ENCODE results near the gene ZNF578. TPM values are rescaled to one million over a fixed set of nuclear protein-coding genes. Genes with fewer than 3 reads are reported as not detected.
A peak's percentile ranks its signal among the peaks of the same experiment; 100 is the strongest.

The ZNF578 gene
- total and polyA plus RNA-seq, 2 of the 8 experiments (the other 6 are each of a cell fraction or from before 2014, with no cell fraction given) = 1.6 to 4.2 TPM

DNA sequence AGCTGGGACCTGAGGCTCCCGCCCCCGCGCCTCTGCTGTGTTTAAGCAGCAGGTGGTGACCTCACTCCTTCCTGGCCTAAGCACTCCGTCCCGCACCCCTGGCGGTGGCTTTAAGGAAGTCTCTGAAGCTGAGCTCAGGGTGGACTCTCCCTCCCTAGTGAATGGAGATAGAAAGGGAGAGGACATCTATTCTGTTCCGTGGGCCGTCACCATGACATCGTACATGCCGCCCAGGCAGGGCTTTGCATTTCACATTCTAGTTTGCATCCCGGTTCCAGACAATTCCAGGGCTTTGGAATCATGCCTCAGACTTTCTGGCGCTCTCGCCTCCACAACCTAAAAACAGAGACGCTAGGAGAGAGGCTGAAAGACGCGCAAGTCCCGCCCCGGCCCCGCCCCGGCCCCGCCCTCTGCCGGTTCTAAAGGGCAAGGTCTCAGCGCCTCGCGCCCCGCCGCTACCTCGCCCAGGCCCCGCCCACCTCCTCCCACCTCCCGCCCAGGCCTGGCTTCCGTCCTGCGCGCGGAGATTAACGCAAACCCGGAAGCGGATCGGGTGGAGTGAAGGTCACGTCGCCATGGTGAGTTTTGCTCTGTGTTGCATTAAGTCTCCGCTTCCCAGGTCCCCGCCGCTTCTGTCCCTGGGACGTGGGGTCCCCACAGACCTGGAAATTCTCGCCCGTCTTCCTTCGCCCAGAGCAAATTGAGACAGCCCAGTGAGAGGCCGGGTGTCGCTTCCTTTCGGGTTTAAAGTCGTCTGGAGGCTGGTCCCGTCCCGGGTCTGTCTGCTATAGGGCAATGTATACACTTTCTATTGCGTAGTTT lies 74.0 kb downstream of the ZNF578 start, which contains the start of gene ZNF808 (continued):
- TF ChIP-seq RAD21 (IDR thresholded peaks at IDR 0.05 in 1 of 2, conservative IDR thresholded peaks at IDR 0.05 in 1 of 2; ENCODE audit: low read depth in 2 of 2, low read length in 2 of 2) (peak; percentile 37 to 53; a peak in 3 of 4 replicates), POLR2A (IDR thresholded peaks at IDR 0.05; ENCODE audit: control extremely low read depth in 1 of 2, low read depth in 2 of 2, low read length in 2 of 2) (peak; percentile 26 to 40; a peak in 2 of 3 replicates), RBBP5 (IDR thresholded peaks at IDR 0.05; ENCODE audit: borderline replicate concordance, low read depth, low read length) (no peak; the same call in 1 of the 2 replicates), TBP (IDR thresholded peaks at IDR 0.05; ENCODE audit: low read depth, low read length) (no peak), GTF2F1 (IDR thresholded peaks at IDR 0.05; ENCODE audit: borderline replicate concordance, low read depth, low read length) (no peak), EZH2 (IDR thresholded peaks at IDR 0.05; ENCODE audit: low read depth, low read length, severe bottlenecking) (no peak), FOSL1 (IDR thresholded peaks at IDR 0.05; ENCODE audit: insufficient read depth, low read depth, low read length) (no peak), SP1 (IDR thresholded peaks at IDR 0.05; ENCODE audit: low read depth, low read length) (peak; percentile 35; the same call in 1 of the 2 replicates), GABPA (IDR thresholded peaks at IDR 0.05; ENCODE audit: borderline replicate concordance, insufficient read depth, low read length) (peak; percentile 22; the same call in 1 of the 2 replicates), HDAC6 (IDR thresholded peaks at IDR 0.05; ENCODE audit: low read depth, low read length) (no peak), CTCF (IDR thresholded peaks at IDR 0.05; ENCODE audit: control extremely low read depth in 1 of 3, insufficient read depth in 1 of 3, low read depth in 1 of 3, low read length in 3 of 3) (peak; percentile 59 to 83 (median 73)), SIN3A (conservative IDR thresholded peaks at IDR 0.05 in 1 of 2, IDR thresholded peaks at IDR 0.05 in 1 of 2; ENCODE audit: low read depth in 1 of 2, low read length in 2 of 2) (peak in 1 of 2 experiments; percentile 17; a peak in 2 of 4 replicates), TAF1 (IDR thresholded peaks at IDR 0.05; ENCODE audit: low read depth, low read length) (peak; percentile 54; the same call in 1 of the 2 replicates), KDM5A (IDR thresholded peaks at IDR 0.05; ENCODE audit: low read length) (no peak), RNF2 (IDR thresholded peaks at IDR 0.05; ENCODE audit: borderline replicate concordance, low read depth, low read length, missing control alignments, poor library complexity, severe bottlenecking) (no peak), CBX8 (IDR thresholded peaks at IDR 0.05; ENCODE audit: borderline replicate concordance, low read depth, low read length) (no peak), SP2 (IDR thresholded peaks at IDR 0.05; ENCODE audit: low read length) (no peak), BACH1 (IDR thresholded peaks at IDR 0.05; ENCODE audit: low read length) (no peak), CEBPB (IDR thresholded peaks at IDR 0.05; ENCODE audit: low read depth, low read length) (no peak)
- TF ChIP-seq, protein P1, sequence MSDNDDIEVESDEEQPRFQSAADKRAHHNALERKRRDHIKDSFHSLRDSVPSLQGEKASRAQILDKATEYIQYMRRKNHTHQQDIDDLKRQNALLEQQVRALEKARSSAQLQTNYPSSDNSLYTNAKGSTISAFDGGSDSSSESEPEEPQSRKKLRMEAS (IDR thresholded peaks at IDR 0.05) = 0 out of 2 replicates have a peak, but pooled peaks have one; percentile 24

Data from H1 (cell line).